ACC112 (cell line): Measurements from ENCODE around the gene SLC17A7.

ENCODE experiments used
- H2AFZ ChIP-seq: fragments of 200-600 bp; sonication (generic); one replicate; pipeline ENCODE4 v1.6.0; 2017; ENCODE audit warnings: antibody characterized with exemption, low read length; ENCODE audit not compliant: unreplicated experiment
- H3K27ac ChIP-seq: fragments of 200-600 bp; sonication (generic); 2 replicates; pipeline ENCODE4 v1.5.1; 2014; ENCODE audit warnings: low read depth, mild to moderate bottlenecking, antibody characterized with exemption, low read length, moderate library complexity
- H3K27me3 ChIP-seq: fragments of 200-600 bp; sonication (generic); 2 replicates; pipeline ENCODE4 v1.6.1; 2014; ENCODE audit warnings: mild to moderate bottlenecking, antibody characterized with exemption, low read length, moderate library complexity, mixed read lengths; ENCODE audit not compliant: insufficient read depth
- H3K36me3 ChIP-seq: fragments of 200-600 bp; sonication (generic); 2 replicates; pipeline ENCODE4 v1.6.1; 2016; ENCODE audit warnings: mild to moderate bottlenecking, antibody characterized with exemption, low read length, moderate library complexity, mixed read lengths; ENCODE audit not compliant: insufficient read depth
- H3K4me1 ChIP-seq: fragments of 200-600 bp; sonication (generic); one replicate; pipeline ENCODE4 v1.6.1; 2016; ENCODE audit warnings: low read length, mixed read lengths; ENCODE audit not compliant: insufficient read depth, unreplicated experiment, control insufficient read depth
- H3K4me3 ChIP-seq: fragments of 200-600 bp; sonication (generic); 2 replicates; pipeline ENCODE4 v1.5.1; 2014; ENCODE audit warnings: mild to moderate bottlenecking, low read depth, low read length
- H3K79me2 ChIP-seq: fragments of 200-600 bp; sonication (generic); one replicate; pipeline ENCODE4 v1.6.0; 2016; ENCODE audit warnings: low read length; ENCODE audit not compliant: control insufficient read depth, unreplicated experiment, insufficient read depth

Gene SLC17A7

GRCh38 chr19:49389406-49389805 is 51.9 kb downstream of the SLC17A7 start:
- Histone ChIP-seq H3K27me3 (no peaks in the 10 kb centered on the region), H3K27ac (no peak overlapping the region), H3K4me3 (no peak overlapping the region), H2AFZ (no peak overlapping the region), H3K4me1 (no peaks in the 10 kb centered on the region), H3K79me2 (no peaks in the 10 kb centered on the region), H3K36me3 (no peaks in the 10 kb centered on the region)

DNA sequence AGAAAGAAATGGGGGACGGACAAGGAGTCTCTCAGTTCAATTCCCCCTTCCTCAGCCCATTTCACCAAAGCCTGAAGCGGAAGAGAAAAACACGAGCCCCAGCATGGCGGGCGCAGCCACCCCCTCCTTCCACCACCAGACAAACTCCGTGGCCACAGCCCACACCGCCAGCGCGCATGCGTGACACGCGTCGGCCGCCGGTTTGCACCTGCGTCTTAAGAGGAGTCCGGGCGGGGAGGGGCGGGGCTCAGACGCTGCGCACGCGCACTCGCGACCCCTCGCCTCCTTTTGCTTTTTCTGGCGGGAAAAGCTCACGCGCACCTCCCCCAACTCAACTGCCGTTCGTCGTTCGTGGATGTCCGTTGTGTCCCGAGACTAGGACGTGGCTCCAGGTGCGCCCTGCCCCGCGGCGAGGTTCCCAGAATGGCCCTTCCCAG is 53.4 kb downstream of the SLC17A7 start, which contains the start of gene KASH5:
TSS of gene KASH5 (plus strand) at position 314 of the 437 bp plus-strand sequence. CDS start 2,635 bp downstream, outside the sequence.
- Histone ChIP-seq H2AFZ (no peak within 1 kb of the TSS), H3K4me1 (no peaks in the 10 kb centered on the region)

DNA sequence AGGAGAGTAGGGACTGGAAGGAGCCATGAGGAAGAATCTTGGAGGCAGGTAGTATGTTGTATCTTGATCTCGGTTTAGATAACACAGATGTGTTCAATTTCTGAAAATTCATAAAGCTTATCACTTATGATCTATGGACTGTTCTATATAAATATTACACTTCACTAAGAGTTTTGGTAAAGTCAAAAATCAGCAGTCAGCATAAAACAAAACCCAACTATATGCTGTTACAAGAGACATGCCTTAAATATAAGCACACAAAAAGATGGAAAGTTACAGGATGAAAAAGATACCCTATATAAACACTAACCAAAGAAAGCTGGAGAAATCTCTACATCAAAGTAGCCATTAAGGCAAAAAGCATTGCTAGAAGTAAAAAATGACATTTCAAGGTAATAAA is 57.7 kb downstream of the SLC17A7 start:
- no peaks in the 10 kb centered on the region for H3K27me3 ChIP-seq
- no peak overlapping the region for H2AFZ ChIP-seq
- no peaks in the 10 kb centered on the region for H3K79me2 ChIP-seq
- H3K36me3 ChIP-seq: no peaks in the 10 kb centered on the region
- no peak overlapping the region for H3K4me3 ChIP-seq
- no peaks in the 10 kb centered on the region for H3K4me1 ChIP-seq
- H3K27ac ChIP-seq: no peak overlapping the region

More for the DNA sequence above, 53.4 kb downstream of the SLC17A7 start, which contains the start of gene KASH5:
- Histone ChIP-seq H3K79me2 (no peaks in the 10 kb centered on the region), H3K4me3 (no peak within 1 kb of the TSS), H3K27ac (no peak within 1 kb of the TSS), H3K36me3 (no peaks in the 10 kb centered on the region), H3K27me3 (no peaks in the 10 kb centered on the region)

DNA sequence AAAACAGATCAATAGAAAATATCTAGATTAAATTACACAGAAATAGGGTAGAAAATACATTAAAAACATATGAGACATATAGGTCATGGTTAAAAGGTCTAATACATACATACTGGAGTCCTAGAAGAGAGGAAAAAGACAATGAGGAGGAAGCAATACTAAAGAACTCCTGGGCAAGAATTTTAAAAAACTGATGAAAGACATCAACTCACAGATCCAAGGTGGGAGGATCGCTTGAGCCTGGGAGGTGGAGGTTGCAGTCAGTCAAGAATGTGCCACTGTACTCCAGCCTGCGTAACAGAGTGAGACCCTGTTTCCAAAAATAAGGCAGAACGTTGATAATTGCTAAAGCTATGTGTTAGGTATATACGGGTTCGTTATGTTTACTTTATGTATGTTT is 58.7 kb downstream of the SLC17A7 start:
- Histone ChIP-seq H3K36me3 (no peaks in the 10 kb centered on the region), H3K27ac (no peak overlapping the region), H3K4me1 (no peaks in the 10 kb centered on the region), H3K27me3 (no peaks in the 10 kb centered on the region), H3K4me3 (no peak overlapping the region), H2AFZ (no peak overlapping the region), H3K79me2 (no peaks in the 10 kb centered on the region)

DNA sequence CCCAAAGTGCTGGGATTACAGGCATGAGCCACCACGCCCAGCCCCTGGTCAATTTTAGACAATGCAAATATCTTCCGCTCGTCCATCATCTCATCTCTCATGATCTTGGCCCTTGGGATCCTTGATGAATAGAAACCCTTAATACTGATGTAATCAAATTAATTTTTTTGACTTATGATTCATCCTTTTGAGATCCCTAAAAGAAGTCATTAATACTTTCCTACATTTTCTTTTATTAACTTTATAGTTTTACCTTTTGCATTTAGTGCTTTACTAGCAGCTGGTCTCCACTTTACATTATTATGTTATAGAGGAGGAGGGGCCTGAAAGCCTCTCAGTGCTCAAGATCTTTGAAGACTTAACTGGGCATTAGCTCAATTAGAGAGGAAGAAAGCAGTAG is 60.9 kb downstream of the SLC17A7 start:
- Histone ChIP-seq H3K4me3 (no peak overlapping the region), H3K79me2 (no peaks in the 10 kb centered on the region), H3K36me3 (no peaks in the 10 kb centered on the region), H3K27ac (no peak overlapping the region), H3K27me3 (no peaks in the 10 kb centered on the region), H3K4me1 (no peaks in the 10 kb centered on the region), H2AFZ (no peak overlapping the region)
